GM21447 (cell line): ENCODE results near the gene ADSS1.

Experiments used
- ATAC-seq: cut with Tn5 transposase; IDR thresholded peaks from one replicate; pipeline ENCODE4 v1.9.1; 2021; ENCODE audit not compliant: unreplicated experiment

The ADSS1 gene

GRCh38 chr14:104697892-104698583, 26.0 kb upstream of the ADSS1 start:
- ATAC-seq = no peak

DNA sequence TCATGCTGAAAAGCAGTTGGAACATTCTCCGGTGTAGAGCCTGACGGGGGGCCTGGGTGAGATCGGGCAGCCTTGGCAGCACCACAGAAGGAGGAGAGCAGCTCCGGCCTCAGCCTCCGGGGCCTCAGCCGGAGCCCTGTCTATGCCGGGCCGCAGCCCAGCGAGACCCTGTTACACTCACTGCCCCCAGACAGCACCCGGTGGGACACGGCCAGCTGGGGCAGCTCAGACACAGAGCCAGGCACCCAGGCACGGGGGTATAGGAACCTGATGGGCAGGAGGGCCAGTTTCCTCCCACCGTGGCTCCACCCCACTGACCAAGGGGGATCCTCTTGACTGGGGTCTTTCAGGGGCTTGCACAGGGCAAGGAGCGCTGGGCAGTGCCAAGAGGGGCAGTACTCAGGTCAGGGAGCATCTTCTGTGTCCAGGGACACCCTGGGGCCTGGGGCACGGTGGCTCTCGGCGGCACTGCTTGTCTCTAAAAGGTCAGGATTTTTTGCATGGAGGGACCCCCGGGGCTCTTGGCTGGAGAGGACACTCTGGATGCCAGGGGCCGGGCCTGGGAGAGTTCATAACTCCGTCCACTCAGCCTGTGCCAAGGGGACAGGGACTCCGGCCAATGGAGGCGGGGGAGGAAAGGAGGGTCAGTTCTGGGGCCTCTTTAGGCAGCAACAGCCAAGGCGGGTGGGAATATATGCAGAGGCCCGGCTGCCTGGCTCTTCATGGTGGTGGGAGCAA, 25.2 kb upstream of the ADSS1 start:
- ATAC-seq = no peak

DNA sequence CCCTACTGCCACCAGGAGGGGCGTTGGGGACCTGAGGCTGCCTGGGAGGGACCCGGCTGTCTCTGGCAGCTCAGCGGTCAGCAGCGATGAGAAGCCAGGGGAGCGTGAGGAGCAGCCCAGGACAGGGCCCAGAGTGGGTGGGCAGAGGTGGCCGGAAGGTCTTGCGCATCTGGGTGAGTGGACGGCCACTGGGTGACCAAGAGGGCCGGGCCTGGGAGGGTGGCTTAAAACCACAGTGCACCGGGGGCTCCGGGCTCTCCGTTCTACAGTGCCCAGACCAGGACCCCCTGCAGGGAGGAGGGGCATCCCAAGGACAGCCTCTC, 24.6 kb upstream of the ADSS1 start:
- no peak for ATAC-seq

- no peak for ATAC-seq
These were observed 23.8 kb upstream of the ADSS1 start for GRCh38 chr14:104700225-104700651.

GRCh38 chr14:104700747-104701217, 23.2 kb upstream of the ADSS1 start:
- no peak for ATAC-seq

DNA sequence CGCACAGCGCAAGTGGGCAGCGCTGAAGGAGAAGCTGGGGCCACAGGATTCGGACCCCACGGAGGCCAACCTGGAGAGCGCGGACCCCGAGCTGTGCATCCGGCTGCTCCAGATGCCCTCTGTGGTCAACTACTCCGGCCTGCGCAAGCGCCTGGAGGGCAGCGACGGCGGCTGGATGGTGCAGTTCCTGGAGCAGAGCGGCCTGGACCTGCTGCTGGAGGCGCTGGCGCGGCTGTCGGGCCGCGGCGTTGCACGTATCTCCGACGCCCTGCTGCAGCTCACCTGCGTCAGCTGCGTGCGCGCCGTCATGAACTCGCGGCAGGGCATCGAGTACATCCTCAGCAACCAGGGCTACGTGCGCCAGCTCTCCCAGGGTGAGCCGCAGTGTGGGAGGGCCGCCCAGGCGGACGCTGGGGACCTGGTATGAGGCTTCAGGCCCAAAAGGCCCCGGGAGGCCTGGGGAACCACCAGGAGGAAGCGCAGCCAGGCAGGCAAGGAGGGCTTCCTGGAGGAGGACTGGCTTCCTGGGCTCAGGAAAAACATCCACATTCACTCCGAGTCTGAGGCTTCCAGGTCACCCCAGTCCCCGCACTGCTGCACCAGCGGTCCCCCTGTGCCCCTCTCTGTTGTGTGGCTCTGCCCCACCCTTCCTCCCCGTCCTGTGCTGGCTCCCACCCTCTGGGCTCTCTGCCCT, 22.5 kb upstream of the ADSS1 start:
- ATAC-seq = no peak

GRCh38 chr14:104702106-104702505, 21.9 kb upstream of the ADSS1 start:
- no peak for ATAC-seq

GRCh38 chr14:104702673-104703072, 21.4 kb upstream of the ADSS1 start:
- no peak for ATAC-seq

GRCh38 chr14:104703269-104703668, 20.8 kb upstream of the ADSS1 start:
- ATAC-seq = no peak

- ATAC-seq = no peak
These were observed 19.8 kb upstream of the ADSS1 start for GRCh38 chr14:104704252-104704651.

GRCh38 chr14:104705340-104706047, 18.5 kb upstream of the ADSS1 start:
- no peak for ATAC-seq

DNA sequence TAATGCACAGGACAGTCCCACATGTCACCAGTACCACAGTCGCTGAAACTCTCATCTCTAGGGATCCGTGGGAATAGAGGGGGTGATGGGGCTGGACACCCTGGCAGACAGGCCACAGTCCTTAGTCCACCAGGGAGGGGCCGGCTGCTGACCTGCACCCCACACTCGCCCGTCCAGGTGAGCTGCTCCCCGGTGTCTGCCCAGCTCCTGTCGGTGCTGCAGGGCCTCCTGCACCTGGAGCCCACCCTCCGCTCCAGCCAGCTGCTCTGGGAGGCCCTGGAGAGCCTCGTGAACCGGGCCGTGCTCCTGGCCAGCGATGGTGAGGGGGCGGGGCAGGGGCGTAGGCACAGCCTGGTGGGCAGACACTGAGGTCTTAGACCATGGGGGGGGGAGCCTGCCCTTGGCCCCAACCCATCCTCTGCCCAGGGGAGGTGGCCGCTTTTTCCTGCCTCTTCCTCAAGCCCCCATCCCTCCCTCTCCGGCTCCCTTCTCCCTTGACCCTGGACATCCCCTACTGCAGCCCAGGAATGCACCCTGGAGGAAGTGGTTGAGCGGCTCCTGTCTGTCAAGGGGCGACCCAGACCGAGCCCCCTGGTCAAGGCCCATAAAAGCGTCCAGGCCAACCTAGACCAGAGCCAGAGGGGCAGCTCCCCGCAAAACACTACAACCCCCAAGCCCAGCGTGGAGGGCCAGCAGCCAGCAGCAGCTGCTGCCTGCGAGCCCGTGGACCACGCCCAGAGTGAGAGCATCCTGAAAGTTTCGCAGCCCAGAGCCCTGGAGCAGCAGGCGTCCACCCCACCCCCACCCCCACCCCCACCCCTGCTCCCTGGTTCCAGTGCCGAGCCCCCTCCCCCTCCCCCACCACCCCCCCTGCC, 17.1 kb upstream of the ADSS1 start:
- ATAC-seq = no peak

DNA sequence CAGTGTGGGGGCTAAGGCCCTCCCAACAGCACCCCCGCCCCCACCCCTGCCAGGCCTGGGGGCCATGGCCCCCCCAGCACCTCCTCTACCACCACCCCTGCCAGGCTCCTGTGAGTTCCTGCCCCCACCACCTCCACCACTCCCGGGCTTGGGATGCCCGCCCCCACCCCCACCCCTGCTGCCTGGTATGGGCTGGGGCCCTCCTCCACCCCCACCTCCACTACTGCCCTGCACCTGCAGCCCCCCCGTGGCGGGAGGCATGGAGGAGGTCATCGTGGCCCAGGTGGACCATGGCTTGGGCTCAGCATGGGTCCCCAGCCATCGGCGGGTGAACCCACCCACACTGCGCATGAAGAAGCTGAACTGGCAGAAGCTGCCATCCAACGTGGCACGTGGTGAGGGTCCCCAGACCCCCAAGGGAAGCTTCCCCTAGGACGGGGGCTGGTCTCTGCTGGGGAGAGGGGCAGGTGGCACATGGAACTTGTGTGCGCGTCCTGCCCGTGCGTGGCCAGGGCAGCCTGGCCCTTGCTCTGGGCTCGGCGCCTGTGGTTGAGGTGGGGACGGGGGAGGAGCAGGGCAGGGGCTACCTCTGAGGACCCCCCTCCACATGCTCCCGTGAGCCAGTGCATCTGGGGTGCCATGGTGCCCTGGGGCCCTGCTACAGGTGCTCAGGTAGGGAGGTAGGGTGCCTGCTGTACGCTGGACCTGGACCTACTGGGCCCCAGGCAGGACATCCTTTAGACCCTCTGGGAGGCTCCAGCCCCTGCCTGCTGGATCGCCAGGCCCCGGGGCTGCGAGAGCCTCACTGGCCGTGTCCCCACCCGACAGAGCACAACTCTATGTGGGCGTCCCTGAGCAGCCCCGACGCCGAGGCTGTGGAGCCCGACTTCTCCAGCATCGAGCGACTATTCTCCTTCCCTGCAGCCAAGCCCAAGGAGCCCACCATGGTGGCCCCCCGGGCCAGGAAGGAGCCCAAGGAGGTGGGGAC, 16.1 kb upstream of the ADSS1 start:
- no peak for ATAC-seq

DNA sequence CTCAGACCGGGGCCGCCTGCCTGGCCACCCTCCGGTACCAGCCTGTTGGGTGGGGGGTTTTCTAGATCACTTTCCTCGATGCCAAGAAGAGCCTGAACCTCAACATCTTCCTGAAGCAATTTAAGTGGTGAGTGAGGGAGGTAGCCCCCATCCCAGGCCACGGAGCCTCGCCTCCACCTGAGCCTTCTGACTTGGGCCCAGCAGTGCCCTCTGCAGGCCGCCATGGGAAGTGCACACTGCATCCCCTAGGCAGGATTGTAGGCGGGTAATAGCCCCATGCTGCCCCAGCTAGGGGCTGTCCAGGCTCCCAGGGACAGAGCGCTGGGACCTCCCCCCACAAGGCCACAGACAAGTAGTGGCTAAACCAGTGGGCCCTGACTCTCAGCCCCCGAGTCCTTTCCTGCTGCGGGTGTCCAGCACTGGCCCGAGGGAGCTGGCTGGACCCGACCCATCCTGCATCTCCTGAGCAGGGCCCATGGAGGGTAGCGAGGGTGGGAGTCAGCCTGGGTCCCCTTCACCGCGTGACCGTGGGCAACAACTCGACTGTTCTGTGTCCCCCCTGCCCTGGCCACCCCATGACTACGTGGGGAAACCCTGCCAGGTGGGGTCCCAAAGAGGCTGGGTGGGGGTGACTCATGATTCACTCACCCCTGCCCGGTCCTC, 15.3 kb upstream of the ADSS1 start:
- ATAC-seq = no peak

GRCh38 chr14:104709387-104710039, 14.5 kb upstream of the ADSS1 start:
- ATAC-seq = no peak

- ATAC-seq = no peak
These were observed 13.8 kb upstream of the ADSS1 start for GRCh38 chr14:104710071-104710735.

- ATAC-seq = no peak
These were observed 10.9 kb upstream of the ADSS1 start for GRCh38 chr14:104712881-104713734.
